Measurements from ENCODE around the gene GCK.

- TF ChIP-seq REPIN1 (CRISPR knock-in tag; IDR thresholded peaks at IDR 0.05; ENCODE audit: borderline replicate concordance, low read depth) (no peak), PHF20 (CRISPR knock-in tag; IDR thresholded peaks at IDR 0.05) (no peak), ZNF557 (CRISPR knock-in tag; IDR thresholded peaks at IDR 0.05) (no peak), TFAP4 (IDR thresholded peaks at IDR 0.05; ENCODE audit: borderline replicate concordance, low read depth) (no peak)
Measured at GRCh38 chr7:44222074-44222473, 32.8 kb upstream of the GCK start.

Measured in HepG2 (cell line).